WI38 (cell line): ENCODE data around the gene PLAU.
A peak's percentile ranks its signal among the peaks of the same experiment; 100 is the strongest.

Experiments
- H3K4me3 ChIP-seq: 2 replicates; pipeline ENCODE4 v1.5.1; 2011; ENCODE audit warnings: low read depth, mild to moderate bottlenecking, control low read depth, low read length
- CTCF ChIP-seq: IDR thresholded peaks from 2 replicates; pipeline ENCODE4 v1.5.1; 2012; ENCODE audit warnings: low read depth, mild to moderate bottlenecking, control low read depth, low read length

Gene PLAU

GRCh38 chr10:73877533-73878160 is 33.3 kb upstream of the PLAU start:
- no peak overlapping the region for H3K4me3 ChIP-seq
- TF ChIP-seq CTCF, result no peak

DNA sequence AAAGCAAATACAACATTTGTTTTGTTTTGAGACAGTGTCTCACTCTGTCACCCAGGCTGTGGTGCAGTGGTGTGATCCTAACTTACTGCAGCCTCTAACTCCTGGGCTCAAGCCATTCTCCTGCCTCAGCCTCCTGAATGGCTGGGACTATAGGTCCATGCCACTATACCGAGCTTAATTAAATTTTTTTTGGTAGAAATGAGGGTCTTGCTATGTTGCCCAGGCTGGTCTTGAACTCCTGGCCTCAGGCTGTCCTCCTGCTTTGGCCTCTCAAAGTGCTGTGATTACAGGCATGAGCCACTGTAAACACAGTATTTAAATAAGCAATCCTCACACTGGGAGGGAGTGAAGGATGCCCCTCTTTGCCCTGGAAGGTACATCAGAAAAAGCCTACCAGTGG is 32.6 kb upstream of the PLAU start:
- no peak for TF ChIP-seq CTCF

DNA sequence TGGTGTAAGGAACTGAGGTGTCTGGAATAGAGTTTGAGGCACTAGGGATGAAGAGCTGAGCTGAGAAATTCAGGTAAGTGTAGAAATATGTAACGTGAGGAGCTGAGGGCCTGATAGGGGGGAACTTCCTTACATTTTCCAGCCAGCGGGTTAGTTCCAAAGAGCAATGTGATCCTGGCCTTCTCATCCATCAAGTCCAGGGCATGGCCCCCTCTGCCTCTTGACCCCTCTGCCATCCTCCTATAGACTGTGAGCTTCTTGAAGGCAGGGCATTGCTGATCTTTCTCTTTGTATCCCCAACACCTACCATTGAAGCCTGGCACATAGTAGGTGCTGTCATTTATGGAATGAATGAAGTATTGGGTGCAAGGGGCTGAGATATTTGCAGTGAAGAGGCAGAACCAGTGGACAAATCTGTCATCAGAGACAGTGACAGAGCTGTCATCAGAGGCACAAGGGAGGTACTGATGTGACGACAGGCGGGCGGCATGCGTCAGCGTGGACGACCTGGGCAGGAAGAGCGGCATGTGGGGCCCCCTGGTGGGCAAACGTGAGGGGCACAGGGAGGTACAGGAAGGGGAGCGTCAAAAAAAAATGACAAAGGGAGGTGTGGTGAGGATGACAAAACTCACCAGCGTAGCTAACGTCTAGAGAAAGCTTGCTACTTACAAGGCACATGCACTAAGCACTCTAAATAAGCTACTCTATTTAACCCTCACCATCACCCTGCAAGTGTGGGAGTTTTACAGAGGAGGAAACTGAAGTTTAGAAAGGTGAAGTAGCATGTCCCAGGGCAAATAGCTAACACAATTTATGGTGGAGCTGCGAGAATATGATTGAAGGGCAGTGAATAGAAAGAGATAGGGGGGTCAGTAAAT is 31.4 kb upstream of the PLAU start:
- no peak overlapping the region for H3K4me3 ChIP-seq
- TF ChIP-seq CTCF, result peak; percentile 87

More for the DNA sequence above, 32.6 kb upstream of the PLAU start:
- H3K4me3 ChIP-seq, result no peak overlapping the region

DNA sequence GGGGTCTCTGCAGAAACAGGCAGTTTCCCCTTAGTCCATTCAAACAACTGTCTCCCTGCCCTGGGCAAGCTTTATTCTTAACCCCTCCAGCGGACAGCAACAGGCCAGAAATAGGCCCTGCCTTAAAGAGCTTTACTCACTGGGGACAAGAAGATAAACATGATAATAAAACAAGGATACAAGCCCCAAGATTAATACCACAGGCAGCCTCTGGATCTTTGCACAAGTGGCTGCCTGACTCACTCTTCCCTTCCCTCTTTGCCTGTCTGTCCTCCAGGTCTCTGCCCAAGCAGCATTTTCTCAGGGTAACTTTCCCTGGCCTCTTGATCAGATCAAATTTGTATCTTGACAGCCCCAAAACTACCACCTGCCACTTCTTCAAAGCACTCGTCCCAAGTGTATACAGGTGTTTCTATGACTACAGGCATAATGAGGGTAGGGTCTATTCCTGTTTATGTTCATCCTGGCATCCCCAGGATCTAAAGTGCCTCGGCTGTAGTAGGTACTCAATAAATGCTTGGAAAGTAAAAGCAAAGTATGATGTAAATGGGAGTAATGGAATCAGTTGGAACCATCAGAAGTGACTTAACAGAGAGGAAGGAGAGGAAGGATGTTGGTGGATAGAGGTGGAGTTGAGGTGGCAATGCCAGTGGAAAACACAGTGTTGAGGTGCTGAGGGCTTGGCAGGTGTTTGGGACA is 29.6 kb upstream of the PLAU start:
- H3K4me3 ChIP-seq, result no peak overlapping the region
- TF ChIP-seq CTCF, result no peak

- no peak for TF ChIP-seq CTCF
- no peak overlapping the region for H3K4me3 ChIP-seq
Measured at GRCh38 chr10:73884017-73884416, 26.9 kb upstream of the PLAU start.

GRCh38 chr10:73886085-73886529 is 24.8 kb upstream of the PLAU start:
- TF ChIP-seq CTCF, result peak; percentile 71
- H3K4me3 ChIP-seq, result no peak overlapping the region
